Omental fat pad (tissue), 4 donors: ENCODE data around the gene PSAPL1. TPM values are rescaled to one million over a fixed set of nuclear protein-coding genes. Genes with fewer than 3 reads are reported as not detected.

ENCODE experiments used
- ATAC-seq: fragments of 150-250 bp; one replicate; pipeline ENCODE4 v1.9.1; 2016; ENCODE audit warnings: mild to moderate bottlenecking, moderate library complexity; ENCODE audit not compliant: low FRiP score
- DNase-seq: peaks from one replicate; pipeline ENCODE4 v3.0.0-alpha.2; 2019; ENCODE audit warnings: low spot score
- total RNA-seq, 4 donors: library from RNA; depleted of rRNA; stranded (reverse); fragments of >200 nt; gene quantifications; one replicate each; pipeline ENCODE4 v1.1.0, GENCODE V29; 2016
- TF ChIP-seq, protein P1 (sequence below), 3 donors: fragments of 450-650 bp; IDR thresholded peaks; one replicate each; pipeline ENCODE4 v1.5.1; 2016 to 2017; ENCODE audit warnings: antibody characterized with exemption in 3 of 3, mild to moderate bottlenecking in 3 of 3, moderate library complexity in 2 of 3

Gene PSAPL1
- total RNA-seq, 4 donors from 2014 or later, result 0.25 to 2.1 (median 0.48) TPM; not detected in 1

DNA sequence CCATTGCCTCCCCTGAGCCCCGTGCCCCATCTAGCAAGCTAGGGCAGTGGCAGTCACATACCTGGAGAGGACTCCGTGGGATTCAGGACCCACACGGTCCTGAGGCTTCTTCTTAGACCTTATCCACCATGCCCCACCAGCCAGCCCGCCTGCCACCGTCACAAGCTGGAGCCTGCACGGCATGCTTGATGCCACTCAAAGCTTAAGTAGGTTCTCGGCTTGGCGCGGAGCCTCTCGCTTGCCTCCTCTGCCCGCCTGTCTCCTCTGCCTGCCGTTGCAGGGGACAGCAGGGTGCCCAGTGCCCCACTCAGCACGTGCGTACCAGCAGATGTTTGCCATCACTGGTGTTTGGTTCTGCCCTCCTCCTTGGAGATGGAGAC, 14.1 kb downstream of the PSAPL1 start:
- DNase-seq (no peak), ATAC-seq (no peak)
- TF ChIP-seq, protein P1, sequence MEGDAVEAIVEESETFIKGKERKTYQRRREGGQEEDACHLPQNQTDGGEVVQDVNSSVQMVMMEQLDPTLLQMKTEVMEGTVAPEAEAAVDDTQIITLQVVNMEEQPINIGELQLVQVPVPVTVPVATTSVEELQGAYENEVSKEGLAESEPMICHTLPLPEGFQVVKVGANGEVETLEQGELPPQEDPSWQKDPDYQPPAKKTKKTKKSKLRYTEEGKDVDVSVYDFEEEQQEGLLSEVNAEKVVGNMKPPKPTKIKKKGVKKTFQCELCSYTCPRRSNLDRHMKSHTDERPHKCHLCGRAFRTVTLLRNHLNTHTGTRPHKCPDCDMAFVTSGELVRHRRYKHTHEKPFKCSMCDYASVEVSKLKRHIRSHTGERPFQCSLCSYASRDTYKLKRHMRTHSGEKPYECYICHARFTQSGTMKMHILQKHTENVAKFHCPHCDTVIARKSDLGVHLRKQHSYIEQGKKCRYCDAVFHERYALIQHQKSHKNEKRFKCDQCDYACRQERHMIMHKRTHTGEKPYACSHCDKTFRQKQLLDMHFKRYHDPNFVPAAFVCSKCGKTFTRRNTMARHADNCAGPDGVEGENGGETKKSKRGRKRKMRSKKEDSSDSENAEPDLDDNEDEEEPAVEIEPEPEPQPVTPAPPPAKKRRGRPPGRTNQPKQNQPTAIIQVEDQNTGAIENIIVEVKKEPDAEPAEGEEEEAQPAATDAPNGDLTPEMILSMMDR (IDR thresholded peaks at IDR 0.05), result no peak

DNA sequence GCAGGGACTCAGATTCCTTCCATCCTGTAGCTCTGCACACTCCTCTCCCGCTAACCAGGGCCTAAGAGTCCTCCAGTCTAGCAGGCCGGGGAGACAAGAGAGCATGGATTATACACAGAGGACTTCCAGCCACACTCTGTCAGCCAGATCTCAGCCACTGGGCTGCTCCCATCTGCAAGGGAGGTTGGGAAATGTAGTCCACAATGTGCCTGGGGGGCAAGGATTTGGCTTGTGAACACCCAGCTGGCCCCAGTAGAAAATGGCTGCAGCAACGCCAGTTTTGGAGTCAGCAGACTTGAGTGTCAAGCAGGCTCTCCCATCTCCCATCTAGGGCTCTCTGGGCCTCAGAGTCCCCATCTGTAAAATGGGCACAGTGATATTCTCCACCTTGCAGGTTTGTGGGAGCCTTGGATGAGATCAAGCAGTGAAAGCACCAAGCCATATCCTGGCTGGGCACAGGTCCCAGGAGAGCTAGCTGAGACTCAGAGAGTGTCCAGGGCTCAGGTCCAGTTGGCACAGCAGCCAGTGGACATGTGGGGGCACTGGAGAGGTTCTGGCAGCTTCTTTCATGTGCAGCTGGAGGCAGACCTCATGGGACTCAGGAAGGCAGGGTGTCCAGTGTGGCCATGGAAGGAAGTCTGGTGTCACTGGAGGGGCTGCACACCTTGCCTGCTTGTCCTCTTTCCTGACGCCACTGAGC, 14.6 kb downstream of the PSAPL1 start:
- TF ChIP-seq, protein P1 (IDR thresholded peaks at IDR 0.05), result no peak
- DNase-seq (no peak), ATAC-seq (no peak)

DNA sequence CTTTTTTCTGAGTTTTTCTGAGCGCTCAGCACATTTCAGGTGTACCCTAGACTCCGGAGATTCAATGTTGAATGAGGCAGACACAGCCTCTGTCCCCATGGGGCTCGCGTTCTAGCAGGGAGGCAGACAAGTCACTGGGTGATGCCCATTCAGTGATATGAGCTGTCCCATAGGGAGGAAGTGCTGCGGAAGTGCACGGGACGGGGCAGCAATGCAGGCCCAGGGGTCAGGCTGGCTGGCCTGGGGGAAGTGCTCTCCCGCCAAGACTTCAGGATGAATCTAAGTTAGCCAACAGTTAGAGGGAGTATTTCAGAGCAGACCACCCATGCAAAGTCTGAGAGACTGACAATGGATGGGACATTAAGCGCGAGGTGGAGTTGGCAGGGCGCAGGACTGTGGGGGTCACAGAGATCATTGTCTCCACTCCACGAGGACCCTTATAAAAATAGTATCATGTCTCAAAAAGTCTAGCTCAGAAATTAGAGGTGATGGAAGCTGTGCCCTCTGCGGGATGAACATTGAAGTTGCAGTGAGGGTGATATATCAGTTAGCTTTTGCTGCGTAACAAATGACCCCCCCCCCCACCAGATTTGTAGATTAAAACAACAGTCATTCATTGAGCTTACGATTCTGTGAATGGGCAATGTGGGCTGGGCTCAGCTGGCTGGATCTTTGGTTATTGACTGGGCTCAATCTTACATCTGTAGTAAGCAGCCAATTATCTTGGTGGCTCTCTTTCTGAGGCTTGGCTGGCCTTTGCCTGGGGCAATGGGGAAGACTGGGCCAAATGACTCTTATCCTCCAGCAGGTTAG, 16.4 kb downstream of the PSAPL1 start:
- no peak for DNase-seq
- TF ChIP-seq, protein P1 (IDR thresholded peaks at IDR 0.05), result no peak
- no peak for ATAC-seq

DNA sequence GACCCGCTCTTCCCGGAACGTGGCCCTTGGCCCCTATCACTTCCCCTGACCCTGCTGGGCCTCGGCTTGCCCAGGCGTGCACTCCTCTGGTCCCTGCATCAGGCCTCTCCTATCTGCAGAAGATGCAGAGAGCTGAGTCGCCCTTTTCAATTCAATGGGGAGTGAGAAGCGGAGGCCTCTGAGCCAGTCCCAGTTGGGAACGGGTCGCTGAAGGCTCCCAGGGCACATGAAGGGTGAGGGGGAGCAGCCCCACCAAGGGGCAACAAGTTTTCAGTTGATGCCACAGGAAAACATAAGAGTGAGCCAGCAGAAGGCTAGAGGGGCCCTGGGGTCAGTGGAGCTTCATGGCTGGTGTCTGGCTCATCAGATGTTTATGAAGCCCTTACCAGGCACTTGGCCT, 17.1 kb downstream of the PSAPL1 start:
- DNase-seq, result no peak
- ATAC-seq, result no peak
- TF ChIP-seq, protein P1 (IDR thresholded peaks at IDR 0.05), result no peak

DNA sequence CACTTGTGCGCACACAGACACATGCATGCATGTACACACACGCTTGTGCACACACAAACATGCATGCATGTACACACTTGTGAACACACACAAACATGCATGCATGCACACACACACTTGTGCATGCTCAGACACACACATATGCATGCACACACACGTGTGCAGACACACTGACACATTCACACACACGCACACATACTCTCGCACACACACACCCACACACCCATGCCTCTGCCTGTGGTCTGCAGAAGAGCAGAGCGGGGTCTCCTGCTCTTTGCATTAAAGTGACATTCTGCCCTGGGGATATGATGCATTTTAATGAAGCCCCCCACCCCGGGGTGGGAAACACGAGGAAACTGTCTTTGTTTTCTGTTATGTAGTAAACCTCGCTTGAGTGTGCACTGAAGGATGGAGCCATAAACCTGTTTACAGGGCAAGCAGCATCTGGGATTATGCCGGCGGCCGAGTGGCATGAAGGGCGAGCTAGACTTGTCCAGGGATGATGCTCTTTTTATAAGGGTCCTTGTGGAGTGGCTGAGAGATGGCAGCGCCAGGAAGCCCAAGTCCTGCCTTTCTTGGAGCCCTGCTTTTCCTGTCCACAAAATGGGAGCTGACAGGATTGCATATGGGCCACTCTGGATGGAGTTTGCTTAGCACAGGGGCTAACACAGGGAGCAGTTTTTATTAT, 17.8 kb downstream of the PSAPL1 start:
- ATAC-seq, result no peak
- no peak for DNase-seq
- TF ChIP-seq, protein P1 (IDR thresholded peaks at IDR 0.05), result no peak

DNA sequence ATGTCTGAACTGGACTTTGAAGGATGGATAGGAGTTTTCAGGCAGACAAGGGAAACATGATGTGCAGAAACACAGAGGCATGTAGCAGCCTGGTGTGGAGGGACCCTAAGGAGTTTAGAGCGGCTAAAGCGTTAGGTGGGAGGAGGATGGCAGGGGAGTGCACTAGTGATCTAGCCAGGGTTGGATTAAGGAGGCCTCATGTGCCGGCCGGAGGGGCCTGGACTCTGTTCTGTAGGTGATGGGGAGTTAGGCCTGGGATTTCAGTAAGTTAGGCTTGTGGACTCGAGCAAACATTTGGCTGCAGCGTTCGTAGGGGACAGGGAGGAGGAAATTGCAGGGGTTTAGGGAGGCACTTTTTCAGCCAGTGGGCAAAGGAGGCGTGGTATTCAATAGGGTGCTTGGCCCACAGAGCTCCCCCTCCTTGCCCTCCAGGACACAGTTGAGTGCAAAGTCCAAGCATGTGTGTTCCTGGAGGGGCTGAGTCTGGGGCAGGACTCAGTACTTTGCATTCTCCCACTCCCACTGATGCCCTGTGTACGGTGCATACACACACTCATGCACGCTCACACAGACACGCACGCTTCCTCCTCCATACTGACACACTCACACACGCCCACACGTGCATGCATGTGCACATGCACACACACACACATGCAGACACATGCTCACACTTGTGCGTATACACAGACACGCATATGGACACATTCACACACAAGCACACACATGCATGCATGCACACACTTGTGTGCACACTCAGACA, 18.6 kb downstream of the PSAPL1 start:
- DNase-seq, result no peak
- no peak for ATAC-seq
- TF ChIP-seq, protein P1 (IDR thresholded peaks at IDR 0.05), result no peak
